ENCODE results near the gene GPR146.

Gene GPR146

GRCh38 chr7:1059200-1060091 lies 15.1 kb downstream of the GPR146 start:
- no peak overlapping the region for H3K4me3 ChIP-seq (ENCODE audit: low read depth, low read length)

GRCh38 chr7:1060315-1061072 lies 16.1 kb downstream of the GPR146 start:
- no peak overlapping the region for H3K4me3 ChIP-seq (ENCODE audit: low read depth, low read length)
- TF ChIP-seq CTCF (IDR thresholded peaks at IDR 0.05; ENCODE audit: borderline replicate concordance, insufficient read depth, low read depth, low read length): no peak

More at GRCh38 chr7:1059200-1060091, 15.1 kb downstream of the GPR146 start:
- no peak for TF ChIP-seq CTCF (IDR thresholded peaks at IDR 0.05; ENCODE audit: borderline replicate concordance, insufficient read depth, low read depth, low read length)

- H3K4me3 ChIP-seq (ENCODE audit: low read depth, low read length): no peak overlapping the region
- TF ChIP-seq CTCF (IDR thresholded peaks at IDR 0.05; ENCODE audit: borderline replicate concordance, insufficient read depth, low read depth, low read length): no peak
Measured at GRCh38 chr7:1061180-1061579, 16.8 kb downstream of the GPR146 start.

- TF ChIP-seq CTCF (IDR thresholded peaks at IDR 0.05; ENCODE audit: borderline replicate concordance, insufficient read depth, low read depth, low read length): no peak
- H3K4me3 ChIP-seq (ENCODE audit: low read depth, low read length): no peak overlapping the region
Measured at GRCh38 chr7:1062296-1063294, 18.2 kb downstream of the GPR146 start.

- TF ChIP-seq CTCF (IDR thresholded peaks at IDR 0.05; ENCODE audit: borderline replicate concordance, insufficient read depth, low read depth, low read length): no peak
- H3K4me3 ChIP-seq (ENCODE audit: low read depth, low read length): no peak overlapping the region
Measured at GRCh38 chr7:1063361-1063760, 19.0 kb downstream of the GPR146 start.

- no peak overlapping the region for H3K4me3 ChIP-seq (ENCODE audit: low read depth, low read length)
- TF ChIP-seq CTCF (IDR thresholded peaks at IDR 0.05; ENCODE audit: borderline replicate concordance, insufficient read depth, low read depth, low read length): no peak
Measured at GRCh38 chr7:1064581-1064980, 20.2 kb downstream of the GPR146 start.
